ENCODE measurements around the gene IKZF5. TPM values are rescaled to one million over a fixed set of nuclear protein-coding genes. Genes with fewer than 3 reads are reported as not detected.

IKZF5 gene
- polyA plus RNA-seq (2013, experiment 1 of 2; ENCODE audit: insufficient read length): 7.8 TPM
- 8.2 TPM for polyA plus RNA-seq (2013, experiment 2 of 2; ENCODE audit: insufficient read length)

GRCh38 chr10:123008355-123009104 is at the start of gene IKZF5, which contains the start of gene ACADSB:
Gene IKZF5 (minus strand): TSS chr10:123008795. CDS start chr10:122998625, 10,170 bp downstream.
Gene ACADSB (plus strand): TSS chr10:123009006. CDS start chr10:123009030, 24 bp downstream.
- DNase-seq: peak; percentile 99

DNA sequence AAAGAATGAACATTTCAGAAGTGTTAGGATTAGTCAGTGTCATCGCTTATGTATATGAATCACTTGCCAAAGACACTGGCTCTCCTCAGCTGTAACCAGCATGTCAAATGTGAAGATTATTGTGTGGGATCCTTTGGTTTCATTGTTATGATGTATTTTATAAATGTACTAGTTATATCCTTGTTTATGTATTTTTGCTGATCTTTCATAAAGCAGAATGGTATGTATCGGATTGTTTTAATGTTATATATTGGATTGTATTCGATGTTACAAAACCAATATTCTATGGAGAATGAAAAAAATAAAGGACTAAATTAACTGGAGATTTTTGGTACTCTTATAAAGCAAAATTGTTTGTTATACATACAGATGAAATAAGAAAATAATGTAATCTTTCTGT is 49.4 kb upstream of the IKZF5 start:
- no peak for DNase-seq

GRCh38 chr10:123045961-123046731 is 37.6 kb upstream of the IKZF5 start:
- no peak for DNase-seq

DNA sequence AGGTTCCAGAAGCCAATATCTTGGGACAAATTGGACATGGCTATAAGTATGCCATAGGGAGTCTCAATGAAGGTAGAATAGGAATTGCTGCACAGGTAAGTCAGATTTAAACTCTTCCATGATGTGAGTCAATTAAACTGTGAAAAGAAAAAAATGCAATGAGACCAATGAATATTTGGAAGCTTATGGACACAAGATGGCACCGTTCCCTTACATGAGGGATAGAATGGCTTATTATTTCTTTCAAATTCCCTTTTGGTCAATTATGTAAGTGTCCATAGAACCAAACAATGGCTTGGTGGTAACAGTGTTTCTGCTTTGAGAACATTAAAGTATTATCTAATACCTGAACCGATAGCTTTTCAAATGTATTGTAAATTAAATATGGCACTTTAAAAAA is 35.8 kb upstream of the IKZF5 start:
- DNase-seq: no peak

DNA sequence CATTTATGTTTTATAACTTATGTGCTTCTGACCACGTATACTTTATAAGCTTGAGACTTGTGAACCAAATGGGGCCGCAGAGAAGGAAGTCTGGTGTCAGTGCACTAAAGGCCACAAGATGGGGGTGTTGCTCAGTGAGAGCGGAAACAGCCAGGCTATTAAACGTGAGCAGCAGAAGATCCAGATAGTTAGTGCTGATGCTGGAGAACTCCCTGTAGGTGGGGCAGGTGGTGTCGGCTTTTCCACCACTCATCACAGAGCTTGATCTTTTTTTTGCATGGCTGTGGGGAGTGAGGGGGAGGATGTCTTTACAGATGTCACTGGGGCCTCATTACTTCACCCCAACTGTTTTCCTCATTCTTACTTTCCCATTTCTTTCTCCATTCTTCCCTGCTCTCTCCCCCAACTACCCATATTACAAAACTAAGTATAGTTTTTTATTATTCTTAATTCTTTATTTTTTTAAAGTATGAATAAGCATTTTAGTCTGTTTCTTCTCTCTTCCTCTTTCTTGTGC is 34.9 kb upstream of the IKZF5 start:
- peak; percentile 54 for DNase-seq

DNA sequence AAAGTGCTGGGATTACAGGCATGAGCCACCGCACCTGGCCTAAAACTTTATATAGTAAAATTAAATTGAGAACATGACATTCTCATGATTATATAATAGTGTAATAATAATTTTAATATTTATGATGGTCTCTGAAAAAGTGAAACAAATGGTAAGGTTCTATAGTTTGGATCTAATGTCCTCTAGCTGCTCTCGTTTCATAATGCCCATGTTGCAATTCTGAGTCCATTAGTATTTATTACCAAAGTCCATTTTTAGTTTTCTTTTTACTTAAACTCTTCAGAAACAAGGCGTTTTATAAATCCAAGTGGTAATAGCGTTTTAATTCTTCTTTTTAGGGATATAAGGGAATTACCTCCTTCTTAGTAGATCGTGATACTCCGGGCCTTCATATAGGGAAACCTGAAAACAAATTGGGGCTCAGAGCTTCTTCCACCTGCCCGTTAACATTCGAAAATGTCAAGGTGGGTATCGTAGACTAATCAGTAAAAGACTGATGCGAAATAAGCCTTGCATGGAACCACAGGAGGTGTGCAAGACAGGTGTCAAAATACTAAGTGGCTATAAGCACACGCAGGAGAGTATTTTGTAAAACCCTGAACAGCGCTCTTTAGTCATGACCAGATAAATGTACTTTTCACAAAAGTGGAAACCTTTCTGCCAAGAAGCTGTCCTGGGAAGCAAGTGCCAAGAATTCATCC is 34.3 kb upstream of the IKZF5 start:
- DNase-seq: no peak

- DNase-seq: no peak
These were observed 31.0 kb upstream of the IKZF5 start for GRCh38 chr10:123039632-123039930.

DNA sequence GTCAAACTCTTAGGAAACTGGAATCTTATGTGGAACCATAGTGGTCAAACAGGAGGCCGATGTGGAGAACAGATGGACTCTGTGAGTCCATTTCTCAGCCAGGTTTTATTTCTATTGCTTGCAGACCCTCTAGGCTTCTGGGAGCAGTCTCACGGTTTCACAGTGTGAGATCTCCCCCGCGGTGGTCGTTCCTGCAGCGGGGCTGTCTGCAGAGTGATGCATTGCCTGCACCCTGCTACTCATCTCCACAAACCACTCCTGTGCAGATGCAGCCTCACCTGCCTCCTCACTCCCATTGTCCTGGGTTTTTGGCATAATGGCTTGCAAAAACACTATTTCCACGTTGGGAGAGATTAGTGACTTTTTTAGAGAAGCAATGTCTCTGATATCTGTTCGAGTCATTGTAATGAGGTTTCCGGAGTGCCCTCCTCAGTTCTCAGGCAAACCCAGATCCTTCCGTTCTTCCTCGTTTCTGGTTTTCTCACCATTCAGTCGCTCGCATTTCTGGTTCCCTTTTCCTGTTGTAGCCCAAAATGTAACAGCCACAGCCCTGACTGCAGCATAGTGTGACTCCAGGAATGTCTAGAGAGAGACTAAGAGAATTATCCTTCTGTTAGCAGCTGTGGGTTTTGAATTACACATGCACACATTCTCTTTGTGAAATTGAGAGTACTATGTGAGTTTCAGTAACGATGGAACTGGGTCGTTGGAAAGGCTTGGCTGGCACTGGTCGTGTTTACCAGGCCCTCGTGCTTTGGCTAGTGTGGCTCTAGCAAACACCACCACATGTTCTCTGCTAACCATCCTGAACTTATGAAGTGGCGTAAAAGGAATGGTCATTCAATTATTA is 30.4 kb upstream of the IKZF5 start:
- no peak for DNase-seq

GRCh38 chr10:123035467-123036086 is 27.0 kb upstream of the IKZF5 start:
- no peak for DNase-seq

DNA sequence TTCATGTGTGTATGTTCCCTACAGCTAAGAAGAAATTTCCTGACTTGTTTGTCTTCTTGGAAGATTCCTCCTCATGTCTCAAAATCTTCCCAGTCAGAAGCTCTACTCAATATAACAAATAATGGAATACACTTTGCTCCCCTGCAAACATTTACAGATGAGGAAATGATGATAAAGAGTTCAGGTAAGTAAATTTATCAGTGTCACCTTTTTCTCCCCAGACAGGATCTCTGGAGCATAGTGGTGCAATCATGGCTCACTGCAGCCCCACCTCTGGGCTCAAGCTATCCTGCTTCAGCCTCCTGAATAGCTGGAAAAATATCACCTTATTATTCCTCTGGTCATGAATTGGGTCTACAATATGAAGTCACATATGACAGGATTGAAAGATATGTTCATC is 25.7 kb upstream of the IKZF5 start:
- DNase-seq: no peak

DNA sequence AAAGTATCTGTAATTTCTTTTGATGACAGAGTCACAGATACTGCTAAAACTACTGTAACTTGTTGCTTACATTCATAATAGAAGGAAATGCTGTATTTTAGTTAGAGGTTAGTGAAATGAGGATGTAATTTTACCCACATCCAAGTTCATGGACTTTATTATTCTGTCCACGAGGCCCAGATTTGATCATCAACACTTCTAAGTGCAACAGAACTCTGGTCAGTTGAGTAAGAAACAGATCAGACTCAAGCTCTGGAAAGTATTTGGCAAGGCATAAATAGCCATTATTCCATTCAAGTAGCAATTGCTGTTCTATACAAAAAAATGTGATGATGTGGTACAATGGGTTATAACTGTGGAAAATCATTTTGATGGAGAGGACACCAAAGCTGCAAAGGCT is 22.5 kb upstream of the IKZF5 start:
- no peak for DNase-seq

DNA sequence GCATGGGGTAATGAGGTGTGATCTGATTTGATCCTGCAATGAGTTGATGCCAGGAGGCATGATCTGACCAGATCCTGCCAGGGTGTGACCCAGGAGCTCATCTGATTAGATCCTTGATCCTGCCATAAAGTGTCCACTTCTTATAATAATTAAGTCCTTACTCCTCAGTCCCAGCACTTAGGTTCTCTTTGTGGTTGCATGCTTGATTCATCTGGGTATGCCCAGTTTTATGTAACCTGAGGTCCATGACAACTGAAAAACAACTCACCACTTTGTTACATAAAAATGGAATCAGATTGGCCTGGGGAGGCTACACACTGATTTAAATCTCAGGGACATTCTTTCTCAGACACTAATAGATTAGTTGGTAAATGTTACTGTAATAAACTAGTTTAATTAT is 19.3 kb upstream of the IKZF5 start:
- no peak for DNase-seq

DNA sequence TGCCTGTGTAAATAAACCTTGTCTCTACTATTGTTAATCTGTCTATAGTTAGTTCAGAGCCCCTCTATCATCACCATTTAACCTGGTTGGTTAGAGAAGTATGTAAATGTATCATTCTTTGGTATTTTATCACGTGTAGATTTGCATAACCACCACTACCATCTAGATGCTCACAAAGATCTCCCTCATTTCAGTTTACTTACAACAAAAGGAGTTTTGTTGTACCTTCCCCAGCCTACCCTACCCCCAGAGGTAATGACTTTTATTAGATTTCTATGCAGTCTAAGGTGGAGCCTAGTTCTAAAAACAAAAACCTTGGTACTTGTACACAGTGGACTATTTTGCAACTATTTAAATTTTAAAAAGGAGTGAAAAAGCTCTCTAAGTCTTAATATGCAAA is 17.7 kb upstream of the IKZF5 start:
- no peak for DNase-seq

- no peak for DNase-seq
These were observed 15.9 kb upstream of the IKZF5 start for GRCh38 chr10:123024540-123024939.

DNA sequence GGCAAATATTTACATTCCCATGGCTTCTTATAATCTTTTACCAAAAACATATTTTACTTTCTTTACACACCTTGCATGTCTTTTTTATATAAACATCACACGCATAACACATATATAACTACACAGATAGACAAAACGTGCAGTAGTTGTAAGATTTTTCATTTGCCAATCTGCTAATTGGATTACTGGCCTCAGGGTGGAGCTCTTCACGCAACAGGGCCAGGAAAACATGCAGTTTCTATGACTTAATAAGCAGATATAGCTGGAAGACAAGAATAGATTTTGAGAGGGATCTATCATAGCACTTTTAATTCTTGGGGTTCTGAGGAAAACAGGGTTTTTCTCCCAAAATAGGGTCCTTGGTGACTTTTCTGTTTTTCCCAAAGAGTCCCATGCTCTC is 12.9 kb upstream of the IKZF5 start:
- no peak for DNase-seq

DNA sequence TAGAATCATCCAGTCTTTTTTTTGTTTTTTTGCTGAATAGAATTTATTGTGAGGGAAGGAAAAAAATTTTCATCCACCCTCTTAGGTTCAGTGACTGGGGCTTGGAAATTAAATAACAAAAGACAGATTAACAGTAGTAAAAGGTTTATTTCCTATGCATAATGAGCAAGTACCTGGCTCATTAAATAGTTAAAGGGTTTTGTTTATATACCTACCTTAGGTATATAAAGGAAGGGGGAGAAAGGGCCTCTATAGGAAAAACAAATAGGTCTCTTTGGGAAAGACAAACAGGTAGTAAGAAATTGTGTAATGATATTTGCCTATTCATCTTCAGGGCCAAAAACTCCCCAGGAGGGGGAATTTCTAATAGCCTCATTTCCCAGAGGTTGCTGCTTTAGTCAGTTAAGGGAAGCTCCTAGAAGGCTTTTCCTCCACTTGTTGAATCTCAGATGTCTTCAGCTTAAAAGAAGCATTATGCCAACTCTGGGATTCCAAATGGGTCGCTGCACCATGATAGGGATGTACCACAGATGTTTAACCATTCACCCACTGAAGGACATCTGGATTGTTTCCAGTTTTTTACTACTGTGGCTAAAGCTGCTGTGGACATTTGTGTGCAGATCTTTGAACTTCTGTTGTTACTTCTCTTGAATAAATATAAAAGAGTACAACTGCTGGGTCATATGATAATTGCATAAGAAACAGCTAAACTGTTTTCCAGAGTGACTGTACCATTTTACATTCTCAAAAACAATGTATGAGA is 11.5 kb upstream of the IKZF5 start:
- no peak for DNase-seq

- no peak for DNase-seq
These were observed 10.7 kb upstream of the IKZF5 start for GRCh38 chr10:123019264-123019663.

GRCh38 chr10:123018531-123018930 is 9.9 kb upstream of the IKZF5 start:
- no peak for DNase-seq

DNA sequence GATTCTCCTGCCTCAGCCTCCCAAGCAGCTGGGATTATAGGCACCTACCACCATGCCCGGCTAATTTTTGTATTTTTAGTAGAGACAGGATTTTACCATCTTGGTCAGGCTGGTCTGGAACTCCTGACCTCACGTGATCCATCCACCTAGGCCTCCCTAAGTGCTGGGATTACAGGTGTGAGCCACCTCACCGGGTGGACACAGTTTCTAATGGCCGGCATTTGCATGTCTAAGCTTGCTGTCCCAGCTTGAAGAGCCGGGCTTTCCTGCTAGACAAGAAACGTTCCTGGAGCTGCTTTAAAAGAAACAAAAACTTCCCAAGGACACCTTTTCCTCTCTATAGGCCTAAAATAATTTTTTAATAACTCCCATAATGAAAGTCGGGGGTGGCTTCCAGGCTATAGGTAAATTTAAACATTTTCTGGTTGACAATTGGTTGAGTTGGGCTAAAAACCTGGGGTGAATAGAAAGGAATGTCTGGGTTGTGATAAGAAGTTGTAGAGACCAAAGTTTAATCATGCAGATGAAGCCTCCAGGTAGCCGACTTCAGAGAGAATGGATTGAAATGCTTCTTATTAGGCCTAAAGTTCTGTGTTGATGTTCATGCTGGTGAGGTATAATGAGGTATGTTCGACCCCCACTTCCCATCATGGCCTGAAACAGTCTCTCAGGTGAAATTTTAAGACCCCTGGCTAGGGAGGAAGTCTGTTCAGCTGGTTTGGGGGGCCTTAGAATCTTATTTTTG is 9.0 kb upstream of the IKZF5 start:
- no peak for DNase-seq

- DNase-seq: no peak
These were observed 7.6 kb upstream of the IKZF5 start for GRCh38 chr10:123016228-123016627.

All from fibroblast of skin of scalp (primary cell).